Nephron progenitor cell (in vitro differentiated cells): ENCODE results near the gene KCTD11.
A peak's percentile ranks its signal among the peaks of the same experiment; 100 is the strongest.

Experiments
- DNase-seq: peaks from one replicate; pipeline ENCODE4 v3.0.0; 2021
- H3K27ac Mint-ChIP-seq: 2 replicates; pipeline ENCODE4 v1.8.0; 2021; ENCODE audit warnings: mild to moderate bottlenecking, moderate library complexity, mixed read lengths
- H3K27me3 Mint-ChIP-seq: 2 replicates; pipeline ENCODE4 v1.8.0; 2021; ENCODE audit warnings: mild to moderate bottlenecking, low read depth, mixed read lengths; ENCODE audit not compliant: poor library complexity
- H3K36me3 Mint-ChIP-seq: 2 replicates; pipeline ENCODE4 v1.8.0; 2021; ENCODE audit warnings: low read depth, mixed read lengths
- H3K4me1 Mint-ChIP-seq: 2 replicates; pipeline ENCODE4 v1.8.0; 2021; ENCODE audit warnings: mixed read lengths
- H3K4me3 Mint-ChIP-seq: 2 replicates; pipeline ENCODE4 v1.8.0; 2021; ENCODE audit warnings: mild to moderate bottlenecking, moderate library complexity, mixed read lengths
- H3K9me3 Mint-ChIP-seq: 2 replicates; pipeline ENCODE4 v1.8.0; 2021; ENCODE audit warnings: mild to moderate bottlenecking, moderate library complexity, mixed read lengths
- CTCF ChIP-seq: fragments of 200-600 bp; sonication (generic); IDR thresholded peaks from 2 replicates; pipeline ENCODE4 v1.5.0; 2021; ENCODE audit warnings: antibody characterized with exemption

KCTD11 gene

GRCh38 chr17:7355053-7355452 is 3.1 kb downstream of the KCTD11 start, which contains the start of gene TMEM95:
Gene TMEM95 (plus strand): TSS chr17:7355156. CDS start chr17:7355205, 49 bp downstream.
- no peaks in the 10 kb centered on the region for H3K9me3 Mint-ChIP-seq
- no peaks in the 10 kb centered on the region for H3K36me3 Mint-ChIP-seq
- H3K27me3 Mint-ChIP-seq, result peaks cover 11% of the 10 kb centered on the region
- no peak for DNase-seq
- peaks cover 31% of the 10 kb centered on the region for H3K4me1 Mint-ChIP-seq
- no peak within 1 kb of the TSS for H3K27ac Mint-ChIP-seq
- TF ChIP-seq CTCF, result no peak
- peak within 1 kb of the TSS; percentile 45 for H3K4me3 Mint-ChIP-seq

- TF ChIP-seq CTCF, result no peak
- no peaks in the 10 kb centered on the region for H3K36me3 Mint-ChIP-seq
- H3K27me3 Mint-ChIP-seq, result peaks cover 11% of the 10 kb centered on the region
- DNase-seq, result no peak
- H3K4me3 Mint-ChIP-seq, result no peak overlapping the region
- H3K4me1 Mint-ChIP-seq, result peaks cover 25% of the 10 kb centered on the region
- H3K9me3 Mint-ChIP-seq, result no peaks in the 10 kb centered on the region
- H3K27ac Mint-ChIP-seq, result no peak overlapping the region
Measured at GRCh38 chr17:7355573-7355972, 3.6 kb downstream of the KCTD11 start.

- Mint-ChIP-seq H3K4me3 (no peak overlapping the region), H3K9me3 (no peaks in the 10 kb centered on the region), H3K27ac (no peak overlapping the region), H3K27me3 (peaks cover 11% of the 10 kb centered on the region), H3K4me1 (peaks cover 25% of the 10 kb centered on the region), H3K36me3 (no peaks in the 10 kb centered on the region)
- peak; percentile 83 for TF ChIP-seq CTCF
- DNase-seq, result peak; percentile 88
Measured at GRCh38 chr17:7356072-7356549, 4.1 kb downstream of the KCTD11 start.

GRCh38 chr17:7356756-7357155 is 4.8 kb downstream of the KCTD11 start:
- no peak for TF ChIP-seq CTCF

GRCh38 chr17:7357381-7357780 is 5.4 kb downstream of the KCTD11 start:
- H3K27ac Mint-ChIP-seq, result no peak overlapping the region
- no peaks in the 10 kb centered on the region for H3K9me3 Mint-ChIP-seq
- DNase-seq, result no peak
- H3K27me3 Mint-ChIP-seq, result peaks cover 16% of the 10 kb centered on the region
- H3K36me3 Mint-ChIP-seq, result no peaks in the 10 kb centered on the region
- H3K4me3 Mint-ChIP-seq, result no peak overlapping the region
- no peak for TF ChIP-seq CTCF
- H3K4me1 Mint-ChIP-seq, result peaks cover 22% of the 10 kb centered on the region

More at GRCh38 chr17:7356756-7357155, 4.8 kb downstream of the KCTD11 start:
- Mint-ChIP-seq H3K4me1 (peaks cover 25% of the 10 kb centered on the region), H3K9me3 (no peaks in the 10 kb centered on the region), H3K4me3 (no peak overlapping the region), H3K36me3 (no peaks in the 10 kb centered on the region), H3K27me3 (peaks cover 12% of the 10 kb centered on the region), H3K27ac (no peak overlapping the region)
- DNase-seq, result no peak

- Mint-ChIP-seq H3K27me3 (peaks cover 14% of the 10 kb centered on the region), H3K9me3 (no peaks in the 10 kb centered on the region), H3K4me3 (no peak overlapping the region), H3K27ac (no peak overlapping the region), H3K36me3 (no peaks in the 10 kb centered on the region), H3K4me1 (no peaks in the 10 kb centered on the region)
- no peak for TF ChIP-seq CTCF
- no peak for DNase-seq
Measured at GRCh38 chr17:7361906-7362305, 9.9 kb downstream of the KCTD11 start.
